HepG2 (cell line): ENCODE data around the gene RICTOR. TPM values are rescaled to one million over a fixed set of nuclear protein-coding genes. Genes with fewer than 3 reads are reported as not detected.

Experiments used
- ATAC-seq: fragments of 200-7000 bp; cut with Tn5 transposase; 3 replicates; pipeline ENCODE4 v1.9.1; 2020; ENCODE audit warnings: mild to moderate bottlenecking, moderate library complexity
- BruUV-seq: library from RNA; stranded (reverse); fragments of 400-500 nt; replicated peaks from 2 replicates; lab custom pipeline; 2021; lab: Mats Ljungman, UMichigan
- CTCF ChIA-PET: fragments of 300-600 bp; formaldehyde crosslinking; extraction: SDS; loops from one replicate; lab custom pipeline; 2021; ENCODE audit warnings: low total read pairs, inconsistent platforms, low intra/inter-chr PET ratio; lab: Yijun Ruan, JAX
- POLR2A ChIA-PET: fragments of 350-600 bp; sonication (Branson Sonifier 250); formaldehyde crosslinking; loops from one replicate; lab custom pipeline; 2020; ENCODE audit warnings: antibody characterized with exemption, inconsistent platforms; lab: Yijun Ruan, JAX
- DNase-seq: peaks from one replicate; pipeline ENCODE4 v3.0.0-alpha.2; 2015; ENCODE audit warnings: low spot score
- FAIRE-seq: peaks from 3 replicates; lab custom pipeline; 2011; peaks lifted over from hg19 to GRCh38; lab: Jason Lieb, UNC
- H2AFZ ChIP-seq: one replicate; pipeline ENCODE4 v1.6.1; 2011; ENCODE audit warnings: low read length, inconsistent platforms
- H3K27ac ChIP-seq: fragments of 300-600 bp; 3 replicates; pipeline ENCODE4 v1.8.0; 2011; ENCODE audit warnings: mixed run types, mild to moderate bottlenecking, mixed read lengths, low read length, inconsistent platforms; ENCODE audit not compliant: insufficient read depth; ENCODE audit errors: extremely low read length
- H3K27me3 ChIP-seq, 2 experiments: fragments of 200-600 bp in 1 of 2; 2 replicates in 1 of 2; 3 replicates in 1 of 2; pipeline versions ENCODE4 v1.6.0 to v1.8.0; 2011; ENCODE audit warnings: low read length in 2 of 2, mild to moderate bottlenecking in 2 of 2, moderate library complexity in 2 of 2, inconsistent platforms in 1 of 2; ENCODE audit not compliant: insufficient read depth in 2 of 2, control insufficient read depth in 1 of 2
- H3K36me3 ChIP-seq, 2 experiments: fragments of 200-600 bp in 1 of 2; replicated peaks in 1 of 2; 2 replicates in 1 of 2; 3 replicates in 1 of 2; pipeline versions ENCODE4 v1.5.1 to v1.8.0; 2011; ENCODE audit warnings: low read length in 2 of 2, inconsistent platforms in 1 of 2; ENCODE audit not compliant: insufficient read depth in 2 of 2, control insufficient read depth in 1 of 2
- H3K4me1 ChIP-seq: 2 replicates; pipeline ENCODE4 v1.5.1; 2012; ENCODE audit warnings: low read length, inconsistent platforms; ENCODE audit not compliant: insufficient read depth
- H3K4me2 ChIP-seq: 2 replicates; pipeline ENCODE4 v1.6.0; 2011; ENCODE audit warnings: low read depth, low read length, inconsistent platforms
- H3K4me3 ChIP-seq, 3 experiments: fragments of 200-600 bp in 1 of 3; sonication (generic), shearing (Covaris generic) in 1 of 3; replicated peaks in 1 of 3; 2 replicates each; pipeline ENCODE4 v1.5.1; 2011 to 2016; ENCODE audit warnings: low read length in 3 of 3, inconsistent platforms in 2 of 3, low read depth in 2 of 3, mild to moderate bottlenecking in 2 of 3, control low read depth in 1 of 3, mixed read lengths in 1 of 3; ENCODE audit not compliant: insufficient read depth in 1 of 3
- H3K79me2 ChIP-seq: one replicate; pipeline ENCODE4 v1.6.1; 2011; ENCODE audit warnings: low read length, inconsistent platforms; ENCODE audit not compliant: insufficient read depth
- H3K9ac ChIP-seq: 2 replicates; pipeline ENCODE4 v1.6.0; 2011; ENCODE audit warnings: mild to moderate bottlenecking, low read depth, low read length, inconsistent platforms; ENCODE audit not compliant: insufficient read depth
- H3K9me3 ChIP-seq: 2 replicates; pipeline ENCODE4 v1.5.1; 2012; ENCODE audit warnings: mild to moderate bottlenecking, low read length
- H4K20me1 ChIP-seq: 2 replicates; pipeline ENCODE4 v1.6.0; 2011; ENCODE audit warnings: inconsistent platforms, mild to moderate bottlenecking, low read length, moderate library complexity; ENCODE audit not compliant: insufficient read depth
- FOXM1 ChIP-seq: sonication (generic); formaldehyde crosslinking; IDR thresholded peaks from 2 replicates; pipeline ENCODE4 v1.5.0; 2020; ENCODE audit warnings: missing genetic modification reagents
- HIVEP1 ChIP-seq: sonication (generic); formaldehyde crosslinking; IDR thresholded peaks from 2 replicates; pipeline ENCODE4 v1.4.0; 2020; ENCODE audit warnings: mild to moderate bottlenecking, missing genetic modification reagents
- PAXIP1 ChIP-seq: sonication (generic); formaldehyde crosslinking; conservative IDR thresholded peaks from 2 replicates; pipeline ENCODE4 v1.4.0; 2020; ENCODE audit warnings: mild to moderate bottlenecking, missing genetic modification reagents, moderate library complexity
- ZNF354B ChIP-seq: sonication (generic); formaldehyde crosslinking; IDR thresholded peaks from 2 replicates; pipeline ENCODE4 v1.8.0; 2022; ENCODE audit warnings: mild to moderate bottlenecking, missing genetic modification reagents
- ZNF562 ChIP-seq: sonication (generic); formaldehyde crosslinking; IDR thresholded peaks from 2 replicates; pipeline ENCODE4 v1.8.0; 2022; ENCODE audit warnings: missing genetic modification reagents, borderline replicate concordance
- ZNF609 ChIP-seq: sonication (generic); formaldehyde crosslinking; IDR thresholded peaks from 2 replicates; pipeline ENCODE4 v1.4.0; 2020; ENCODE audit warnings: mild to moderate bottlenecking, missing genetic modification reagents, borderline replicate concordance
- WGBS: methylation state at CpG from one replicate; pipeline ENCODE4 v1.1.6; 2017; ENCODE audit warnings: low lambda C conversion rate; 5-methylcytosine and 5-hydroxymethylcytosine counted together
- in situ Hi-C: cut with HindIII; loops from 2 replicates; pipeline ENCODE4 v1.10.0; 2017; ENCODE audit warnings: low pct_unique_long_range_greater_than_20kb; ENCODE audit not compliant: extremely low pct_ligation_motif_present
- intact Hi-C: fragments of 100-400 bp; cut with micrococcal nuclease; formaldehyde crosslinking; loops from one replicate; pipeline ENCODE4 v1.10.0; 2022; ENCODE audit not compliant: unreplicated experiment
- polyA plus RNA-seq, 8 experiments: library from polyadenylated mRNA; depleted of rRNA in 3 of 8; stranded (reverse) in 7 of 8; unstranded in 1 of 8; fragments of >200 nt; fragmentation: Illumina TruSeq in 4 of 8; extraction: Trizol in 4 of 8; gene quantifications; 2 replicates each; pipeline versions ENCODE4 v1.2.1 to v1.2.3, GENCODE V29; 2011 to 2016; ENCODE audit warnings: low read depth in 4 of 8, missing spikeins in 1 of 8, mixed read lengths in 1 of 8; ENCODE audit not compliant: insufficient read depth in 1 of 8
- total RNA-seq, 5 experiments: library from RNA; depleted of rRNA; stranded (reverse); fragments of >200 nt; fragmentation: Illumina TruSeq; extraction: Trizol; gene quantifications; 2 replicates each; pipeline ENCODE4 v1.2.3, GENCODE V29; 2016; ENCODE audit warnings: low read depth in 1 of 5

RICTOR gene
- total and polyA plus RNA-seq, 2 of the 13 experiments (the other 11 are each of a cell fraction or from before 2014, with no cell fraction given): 10.7 to 15.4 TPM

- H3K4me3 ChIP-seq: no peak overlapping the region
- in situ Hi-C loops: no loop called here
- 82% methylated on average over 1 of the region's 1 CpG for WGBS
- ChIA-PET POLR2A (no interaction called here), CTCF (no interaction called here)
- H2AFZ ChIP-seq: no peak overlapping the region
- no peak overlapping the region for H3K27ac ChIP-seq
- DNase-seq (no peak), FAIRE-seq (no peak)
- H3K27me3 ChIP-seq: no peaks in the 10 kb centered on the region
- no peaks in the 10 kb centered on the region for H3K9me3 ChIP-seq
- intact Hi-C loops: loop anchor here (10.0 kb wide), 1 partner anchor 259 kb away; the partner anchor contains the start of gene OSMR
- H3K4me2 ChIP-seq: no peak overlapping the region
- H3K4me1 ChIP-seq: peaks cover 49% of the 10 kb centered on the region
- no peaks in the 10 kb centered on the region for H4K20me1 ChIP-seq
- no peaks in the 10 kb centered on the region for H3K36me3 ChIP-seq
- no TSS peak for BruUV-seq
- no peak overlapping the region for H3K9ac ChIP-seq
- no peak for TF ChIP-seq FOXM1
- no peak for TF ChIP-seq ZNF354B
- no peak for TF ChIP-seq ZNF562 (CRISPR knock-in tag)
- TF ChIP-seq PAXIP1: no peak
- no peak for TF ChIP-seq HIVEP1 (CRISPR knock-in tag)
- TF ChIP-seq ZNF609 (CRISPR knock-in tag): no peak
- TF ChIP-seq, all 625 proteins: peak for 0
- H3K79me2 ChIP-seq: no peaks in the 10 kb centered on the region
- ATAC-seq: no peak
Measured at GRCh38 chr5:39104221-39104620, 30.0 kb upstream of the RICTOR start.
